GM23248 (cell line): ENCODE results near the gene ABCF1.

Experiments
- EZH2 ChIP-seq: fragments of 200-600 bp; sonication (generic); IDR thresholded peaks from 2 replicates; pipeline ENCODE4 v1.6.1; 2018; ENCODE audit warnings: antibody characterized with exemption, mild to moderate bottlenecking; ENCODE audit not compliant: insufficient read depth, poor library complexity, severe bottlenecking
- EZH2phosphoT487 ChIP-seq: fragments of 200-600 bp; sonication (generic); IDR thresholded peaks from 2 replicates; pipeline ENCODE4 v1.6.1; 2018; ENCODE audit warnings: antibody characterized with exemption, moderate library complexity, mild to moderate bottlenecking, low read depth; ENCODE audit not compliant: insufficient read depth

DNA sequence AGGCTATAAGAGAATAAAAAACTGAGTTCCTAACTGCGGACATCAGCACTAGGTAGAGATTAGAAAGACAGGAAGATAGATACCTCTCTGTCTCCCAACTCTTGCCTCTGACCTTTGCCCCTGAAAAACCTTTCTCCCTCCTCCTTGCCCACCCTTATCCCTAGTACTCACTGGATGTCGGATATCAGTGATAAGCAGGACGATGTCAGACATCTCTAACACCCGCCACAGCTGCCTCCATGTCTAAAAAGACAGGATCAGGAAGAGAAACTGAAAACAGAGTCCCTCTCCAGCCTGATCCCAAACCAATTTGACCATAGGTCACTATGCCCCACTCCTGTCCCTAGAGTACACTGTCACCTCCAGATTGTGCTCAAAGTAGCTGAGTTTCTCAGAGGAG, 16.8 kb upstream of the ABCF1 start:
- TF ChIP-seq EZH2 (no peak), EZH2phosphoT487 (no peak)
